ENCODE measurements around the gene DNAJC28. TPM values are rescaled to one million over a fixed set of nuclear protein-coding genes. Genes with fewer than 3 reads are reported as not detected.
"Not testable (repeated sequence)": the region's sequence is repeated elsewhere in the genome, so short reads cannot be mapped to it uniquely, and the experiment has no call there.

DNAJC28 gene
- total RNA-seq, 1 donor: 2.7 TPM

- no peak overlapping the region for H3K4me3 ChIP-seq (ENCODE audit: low read depth, low read length)
- no peak for TF ChIP-seq CTCF (IDR thresholded peaks at IDR 0.05; ENCODE audit: insufficient read depth, low read length)
Observed at GRCh38 chr21:33522953-33523349, 31.4 kb upstream of the DNAJC28 start.

GRCh38 chr21:33522297-33522952 lies 30.9 kb upstream of the DNAJC28 start:
- no peak for TF ChIP-seq CTCF (IDR thresholded peaks at IDR 0.05; ENCODE audit: insufficient read depth, low read length)
- H3K4me3 ChIP-seq (ENCODE audit: low read depth, low read length): no peak overlapping the region
- DNase-seq (ENCODE audit: low read depth): no peak

More at GRCh38 chr21:33522953-33523349, 31.4 kb upstream of the DNAJC28 start:
- no peak for DNase-seq (ENCODE audit: low read depth)

- no peak overlapping the region for H3K4me3 ChIP-seq (ENCODE audit: low read depth, low read length)
- TF ChIP-seq CTCF (IDR thresholded peaks at IDR 0.05; ENCODE audit: insufficient read depth, low read length): no peak
- DNase-seq (ENCODE audit: low read depth): no peak
Observed at GRCh38 chr21:33518899-33519298, 27.4 kb upstream of the DNAJC28 start.

GRCh38 chr21:33514229-33514628 lies 22.7 kb upstream of the DNAJC28 start:
- DNase-seq (ENCODE audit: low read depth): peak; percentile 45
- TF ChIP-seq CTCF (IDR thresholded peaks at IDR 0.05; ENCODE audit: insufficient read depth, low read length): no peak

GRCh38 chr21:33512481-33512880 lies 21.0 kb upstream of the DNAJC28 start:
- DNase-seq (ENCODE audit: low read depth): no peak

More at GRCh38 chr21:33514229-33514628, 22.7 kb upstream of the DNAJC28 start:
- no peak overlapping the region for H3K4me3 ChIP-seq (ENCODE audit: low read depth, low read length)

GRCh38 chr21:33511639-33512038 lies 20.1 kb upstream of the DNAJC28 start:
- no peak for DNase-seq (ENCODE audit: low read depth)
- no peak overlapping the region for H3K4me3 ChIP-seq (ENCODE audit: low read depth, low read length)
- no peak for TF ChIP-seq CTCF (IDR thresholded peaks at IDR 0.05; ENCODE audit: insufficient read depth, low read length)

More at GRCh38 chr21:33512481-33512880, 21.0 kb upstream of the DNAJC28 start:
- TF ChIP-seq CTCF (IDR thresholded peaks at IDR 0.05; ENCODE audit: insufficient read depth, low read length): no peak
- H3K4me3 ChIP-seq (ENCODE audit: low read depth, low read length): no peak overlapping the region

GRCh38 chr21:33510826-33511225 lies 19.3 kb upstream of the DNAJC28 start:
- no peak for DNase-seq (ENCODE audit: low read depth)
- H3K4me3 ChIP-seq (ENCODE audit: low read depth, low read length): no peak overlapping the region
- TF ChIP-seq CTCF (IDR thresholded peaks at IDR 0.05; ENCODE audit: insufficient read depth, low read length): no peak

- not testable (repeated sequence) for DNase-seq (ENCODE audit: low read depth); H3K4me3 ChIP-seq (ENCODE audit: low read depth, low read length)
Observed at GRCh38 chr21:33507003-33507402, 15.5 kb upstream of the DNAJC28 start.

All from fibroblast of the aortic adventitia (primary cell).